HFFc6 (cell line): ENCODE measurements around the gene CELF5. TPM values are rescaled to one million over a fixed set of nuclear protein-coding genes. Genes with fewer than 3 reads are reported as not detected.
"Not testable (repeated sequence)": the region's sequence is repeated elsewhere in the genome, so short reads cannot be mapped to it uniquely, and the experiment has no call there.

Experiments used
- DNase-seq: peaks from one replicate; pipeline ENCODE4 v3.0.0-alpha.2; 2018
- H3K27ac Mint-ChIP-seq: 2 replicates; pipeline ENCODE4 v1.8.0; 2020; ENCODE audit warnings: mild to moderate bottlenecking, mixed read lengths
- H3K27me3 Mint-ChIP-seq: 2 replicates; pipeline ENCODE4 v1.8.0; 2021; ENCODE audit warnings: mild to moderate bottlenecking, moderate library complexity, mixed read lengths; ENCODE audit not compliant: insufficient read depth
- H3K36me3 Mint-ChIP-seq: 2 replicates; pipeline ENCODE4 v1.8.0; 2021; ENCODE audit warnings: low read depth, mixed read lengths
- H3K4me1 Mint-ChIP-seq: 2 replicates; pipeline ENCODE4 v1.8.0; 2020; ENCODE audit warnings: low read depth, mixed read lengths
- H3K4me3 Mint-ChIP-seq: 2 replicates; pipeline ENCODE4 v1.8.0; 2020; ENCODE audit warnings: mild to moderate bottlenecking, moderate library complexity, mixed read lengths
- H3K9me3 Mint-ChIP-seq: 2 replicates; pipeline ENCODE4 v1.8.0; 2020; ENCODE audit warnings: mild to moderate bottlenecking, mixed read lengths
- total RNA-seq, 6 experiments: library from RNA; stranded (reverse); fragmentation: NEBNext Ultra II Directional; extraction: Animal tissue kit (Norgen Biotek cat#: 25700); gene quantifications; 2 replicates in 1 of 6; 3 replicates in 5 of 6; pipeline ENCODE4 v1.2.3, GENCODE V29; 2021
- TF ChIP-seq, protein P1 (sequence below): fragments of 200-600 bp; sonication (generic); IDR thresholded peaks from 2 replicates; pipeline ENCODE4 v1.5.0; 2021; ENCODE audit warnings: antibody characterized with exemption, mild to moderate bottlenecking

CELF5 gene
- total RNA-seq, 6 experiments from 2014 or later, result 0.20 to 0.46 (median 0.30) TPM; not detected in 3

GRCh38 chr19:3336680-3337523 is 112.4 kb downstream of the CELF5 start:
- Mint-ChIP-seq H3K4me1 (peaks cover 31% of the 10 kb centered on the region), H3K27ac (peak overlapping the region; percentile 93), H3K9me3 (no peaks in the 10 kb centered on the region), H3K4me3 (peak overlapping the region; percentile 58), H3K27me3 (peaks cover 3% of the 10 kb centered on the region; the same call in 1 of the 2 replicates), H3K36me3 (no peaks in the 10 kb centered on the region)
- DNase-seq, result no peak
- TF ChIP-seq, protein P1, sequence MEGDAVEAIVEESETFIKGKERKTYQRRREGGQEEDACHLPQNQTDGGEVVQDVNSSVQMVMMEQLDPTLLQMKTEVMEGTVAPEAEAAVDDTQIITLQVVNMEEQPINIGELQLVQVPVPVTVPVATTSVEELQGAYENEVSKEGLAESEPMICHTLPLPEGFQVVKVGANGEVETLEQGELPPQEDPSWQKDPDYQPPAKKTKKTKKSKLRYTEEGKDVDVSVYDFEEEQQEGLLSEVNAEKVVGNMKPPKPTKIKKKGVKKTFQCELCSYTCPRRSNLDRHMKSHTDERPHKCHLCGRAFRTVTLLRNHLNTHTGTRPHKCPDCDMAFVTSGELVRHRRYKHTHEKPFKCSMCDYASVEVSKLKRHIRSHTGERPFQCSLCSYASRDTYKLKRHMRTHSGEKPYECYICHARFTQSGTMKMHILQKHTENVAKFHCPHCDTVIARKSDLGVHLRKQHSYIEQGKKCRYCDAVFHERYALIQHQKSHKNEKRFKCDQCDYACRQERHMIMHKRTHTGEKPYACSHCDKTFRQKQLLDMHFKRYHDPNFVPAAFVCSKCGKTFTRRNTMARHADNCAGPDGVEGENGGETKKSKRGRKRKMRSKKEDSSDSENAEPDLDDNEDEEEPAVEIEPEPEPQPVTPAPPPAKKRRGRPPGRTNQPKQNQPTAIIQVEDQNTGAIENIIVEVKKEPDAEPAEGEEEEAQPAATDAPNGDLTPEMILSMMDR, result no peak

- H3K9me3 Mint-ChIP-seq, result no peaks in the 10 kb centered on the region
- H3K36me3 Mint-ChIP-seq, result no peaks in the 10 kb centered on the region
- TF ChIP-seq, protein P1, result no peak
- H3K4me3 Mint-ChIP-seq, result no peak overlapping the region
- no peak overlapping the region for H3K27ac Mint-ChIP-seq
- H3K4me1 Mint-ChIP-seq, result peaks cover 31% of the 10 kb centered on the region
- H3K27me3 Mint-ChIP-seq, result no peaks in the 10 kb centered on the region; the same call in 1 of the 2 replicates
- DNase-seq, result no peak
These were observed 114.2 kb downstream of the CELF5 start for GRCh38 chr19:3338541-3339181.

DNA sequence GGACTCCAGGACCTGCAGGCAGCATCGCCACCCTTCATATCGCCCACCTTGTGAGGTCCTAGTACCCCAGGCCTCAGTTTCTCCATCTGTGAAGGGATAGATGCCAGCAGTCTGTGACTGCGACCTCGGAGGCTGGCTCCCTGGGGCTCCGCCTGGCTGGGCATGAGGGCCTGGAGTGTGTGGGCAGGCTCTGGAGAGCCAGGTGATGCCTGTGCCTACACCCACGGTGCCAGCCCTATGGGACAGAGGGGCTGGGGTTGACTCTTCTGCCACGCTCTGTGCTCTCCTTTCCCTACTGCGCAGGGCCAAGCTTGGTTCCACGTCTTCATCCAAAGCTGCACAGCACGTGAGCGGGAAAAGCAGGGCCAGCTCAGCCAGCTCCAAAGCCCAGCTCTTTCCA is 115.9 kb downstream of the CELF5 start:
- TF ChIP-seq, protein P1, result no peak
- Mint-ChIP-seq H3K9me3 (no peaks in the 10 kb centered on the region), H3K4me1 (peaks cover 27% of the 10 kb centered on the region), H3K27ac (no peak overlapping the region), H3K27me3 (no peaks in the 10 kb centered on the region; the same call in 1 of the 2 replicates), H3K4me3 (no peak overlapping the region), H3K36me3 (no peaks in the 10 kb centered on the region)
- no peak for DNase-seq

- Mint-ChIP-seq H3K27me3 (no peaks in the 10 kb centered on the region; the same call in none of the 2 replicates), H3K4me1 (peaks cover 19% of the 10 kb centered on the region), H3K27ac (no peak overlapping the region), H3K36me3 (no peaks in the 10 kb centered on the region), H3K9me3 (no peaks in the 10 kb centered on the region), H3K4me3 (no peak overlapping the region)
- DNase-seq, result no peak
- TF ChIP-seq, protein P1, result no peak
These were observed 117.8 kb downstream of the CELF5 start for GRCh38 chr19:3342246-3342645.

DNA sequence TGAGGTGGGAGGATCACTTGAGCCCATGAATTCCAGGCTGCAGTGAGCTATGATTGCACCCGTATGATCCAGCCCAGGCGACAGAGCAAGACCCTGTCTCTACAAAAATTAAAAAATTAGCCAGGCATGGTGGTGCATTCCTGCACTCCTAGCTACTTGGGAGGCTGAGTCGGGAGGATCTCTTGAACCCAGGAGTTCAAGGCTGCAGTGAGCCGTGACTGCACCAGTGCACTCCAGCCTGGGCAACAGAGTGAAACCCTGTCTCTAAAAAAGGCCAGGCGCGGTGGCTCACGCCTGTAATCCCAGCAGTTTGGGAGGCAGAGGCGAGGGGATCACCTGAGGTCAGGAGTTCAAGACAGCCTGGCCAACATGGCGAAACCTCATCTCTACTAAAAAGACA is 118.5 kb downstream of the CELF5 start:
- H3K36me3 Mint-ChIP-seq, H3K27ac Mint-ChIP-seq, H3K4me3 Mint-ChIP-seq, H3K9me3 Mint-ChIP-seq, DNase-seq, H3K27me3 Mint-ChIP-seq: not testable (repeated sequence)
- peaks cover 20% of the 10 kb centered on the region for H3K4me1 Mint-ChIP-seq
